ENCODE measurements around the gene ELMOD3. TPM values are rescaled to one million over a fixed set of nuclear protein-coding genes. Genes with fewer than 3 reads are reported as not detected.

Gene ELMOD3
- total RNA-seq, 1 experiment from 2014 or later, result 9.7 TPM

DNA sequence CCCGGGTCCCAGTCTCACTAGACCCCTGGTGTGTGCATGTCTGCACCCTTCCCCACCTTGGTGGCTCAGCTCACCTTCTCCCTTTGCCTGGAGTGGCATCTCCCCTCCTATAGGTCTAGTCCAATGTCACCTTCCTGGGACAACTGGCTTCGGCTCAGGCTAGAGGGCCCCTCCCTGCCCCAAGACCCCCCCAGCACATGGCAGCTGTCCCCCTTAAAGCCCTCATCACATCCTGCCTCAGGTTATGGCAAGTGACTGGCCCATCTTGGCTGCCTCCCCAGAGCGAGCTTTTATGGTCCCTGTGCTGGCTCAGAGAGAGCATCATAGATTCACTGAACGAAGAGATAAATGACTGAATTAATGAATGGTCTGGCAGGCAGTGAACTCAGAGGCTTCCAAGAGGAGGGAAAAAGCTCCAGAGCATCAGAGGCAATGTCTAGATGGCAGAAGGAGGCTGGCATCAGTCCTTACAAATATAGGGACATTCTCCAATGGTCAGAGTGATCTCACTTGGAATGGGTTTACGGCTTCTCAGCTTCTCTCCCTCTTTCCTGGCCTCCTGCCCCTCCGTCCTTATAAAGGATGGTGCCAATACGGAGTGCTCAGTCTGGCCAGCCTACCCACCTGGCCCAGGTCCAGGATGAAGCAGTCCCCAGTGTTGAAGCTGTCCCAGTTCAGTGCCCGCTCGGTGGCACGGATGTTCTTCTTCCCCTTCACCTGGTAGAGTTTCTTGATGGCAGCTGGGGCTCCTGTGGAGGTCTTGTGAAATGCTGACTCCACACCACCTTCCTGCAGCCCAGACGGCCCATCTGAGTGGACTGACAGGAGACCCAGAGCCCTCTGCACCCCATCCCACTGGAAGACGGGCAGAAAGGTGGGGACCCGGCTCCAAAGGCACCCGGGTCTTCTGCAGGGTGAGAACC is 46.2 kb downstream of the ELMOD3 start (continued):
- TF ChIP-seq, protein P1, sequence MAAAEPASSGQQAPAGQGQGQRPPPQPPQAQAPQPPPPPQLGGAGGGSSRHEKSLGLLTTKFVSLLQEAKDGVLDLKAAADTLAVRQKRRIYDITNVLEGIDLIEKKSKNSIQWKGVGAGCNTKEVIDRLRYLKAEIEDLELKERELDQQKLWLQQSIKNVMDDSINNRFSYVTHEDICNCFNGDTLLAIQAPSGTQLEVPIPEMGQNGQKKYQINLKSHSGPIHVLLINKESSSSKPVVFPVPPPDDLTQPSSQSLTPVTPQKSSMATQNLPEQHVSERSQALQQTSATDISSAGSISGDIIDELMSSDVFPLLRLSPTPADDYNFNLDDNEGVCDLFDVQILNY (CRISPR knock-in tag; IDR thresholded peaks at IDR 0.05), result no peak
- TF ChIP-seq FOXK1 (CRISPR knock-in tag; IDR thresholded peaks at IDR 0.05) (no peak), NR2C2 (CRISPR knock-in tag; IDR thresholded peaks at IDR 0.05) (no peak)

DNA sequence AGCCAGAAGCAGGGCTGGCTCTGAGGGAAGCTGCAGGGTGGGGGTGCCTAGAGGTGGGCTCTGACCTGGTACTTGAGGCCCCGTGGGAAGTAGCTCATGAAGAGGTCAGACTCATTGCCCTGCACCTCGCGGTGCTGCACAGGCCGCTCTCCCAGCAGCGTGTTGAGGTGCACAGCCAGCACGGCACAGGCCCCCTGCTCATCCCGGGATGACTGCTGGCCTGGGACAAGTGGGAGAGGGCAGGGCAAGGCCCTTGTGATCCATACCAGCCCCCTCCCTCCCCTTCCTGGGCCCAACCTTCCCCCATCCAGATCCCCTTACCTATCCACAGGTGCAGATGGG is 46.9 kb downstream of the ELMOD3 start:
- Mint-ChIP-seq H3K36me3 (peaks cover 52% of the 10 kb centered on the region), H3K9me3 (peaks cover 6% of the 10 kb centered on the region; the same call in 1 of the 2 replicates), H3K27me3 (ENCODE audit: low read depth) (no peaks in the 10 kb centered on the region), H3K4me1 (peaks cover 9% of the 10 kb centered on the region), H3K27ac (no peak overlapping the region), H3K4me3 (no peak overlapping the region)
- TF ChIP-seq MXD4 (CRISPR knock-in tag; IDR thresholded peaks at IDR 0.05; ENCODE audit: borderline replicate concordance), result no peak
- no peak for TF ChIP-seq ATF2 (CRISPR knock-in tag; IDR thresholded peaks at IDR 0.05; ENCODE audit: borderline replicate concordance, low read depth)
- TF ChIP-seq NR1H2 (CRISPR knock-in tag; IDR thresholded peaks at IDR 0.05), result no peak
- TF ChIP-seq GTF2I (CRISPR knock-in tag; conservative IDR thresholded peaks at IDR 0.05), result no peak
- no peak for TF ChIP-seq RELA (CRISPR knock-in tag; IDR thresholded peaks at IDR 0.05; ENCODE audit: borderline replicate concordance)
- TF ChIP-seq ELF4 (CRISPR knock-in tag; IDR thresholded peaks at IDR 0.05; ENCODE audit: low read depth), result no peak
- no peak for TF ChIP-seq SMAD3 (CRISPR knock-in tag; IDR thresholded peaks at IDR 0.05; ENCODE audit: borderline replicate concordance)
- TF ChIP-seq ZNF281 (CRISPR knock-in tag; IDR thresholded peaks at IDR 0.05), result no peak
- TF ChIP-seq, protein P2, sequence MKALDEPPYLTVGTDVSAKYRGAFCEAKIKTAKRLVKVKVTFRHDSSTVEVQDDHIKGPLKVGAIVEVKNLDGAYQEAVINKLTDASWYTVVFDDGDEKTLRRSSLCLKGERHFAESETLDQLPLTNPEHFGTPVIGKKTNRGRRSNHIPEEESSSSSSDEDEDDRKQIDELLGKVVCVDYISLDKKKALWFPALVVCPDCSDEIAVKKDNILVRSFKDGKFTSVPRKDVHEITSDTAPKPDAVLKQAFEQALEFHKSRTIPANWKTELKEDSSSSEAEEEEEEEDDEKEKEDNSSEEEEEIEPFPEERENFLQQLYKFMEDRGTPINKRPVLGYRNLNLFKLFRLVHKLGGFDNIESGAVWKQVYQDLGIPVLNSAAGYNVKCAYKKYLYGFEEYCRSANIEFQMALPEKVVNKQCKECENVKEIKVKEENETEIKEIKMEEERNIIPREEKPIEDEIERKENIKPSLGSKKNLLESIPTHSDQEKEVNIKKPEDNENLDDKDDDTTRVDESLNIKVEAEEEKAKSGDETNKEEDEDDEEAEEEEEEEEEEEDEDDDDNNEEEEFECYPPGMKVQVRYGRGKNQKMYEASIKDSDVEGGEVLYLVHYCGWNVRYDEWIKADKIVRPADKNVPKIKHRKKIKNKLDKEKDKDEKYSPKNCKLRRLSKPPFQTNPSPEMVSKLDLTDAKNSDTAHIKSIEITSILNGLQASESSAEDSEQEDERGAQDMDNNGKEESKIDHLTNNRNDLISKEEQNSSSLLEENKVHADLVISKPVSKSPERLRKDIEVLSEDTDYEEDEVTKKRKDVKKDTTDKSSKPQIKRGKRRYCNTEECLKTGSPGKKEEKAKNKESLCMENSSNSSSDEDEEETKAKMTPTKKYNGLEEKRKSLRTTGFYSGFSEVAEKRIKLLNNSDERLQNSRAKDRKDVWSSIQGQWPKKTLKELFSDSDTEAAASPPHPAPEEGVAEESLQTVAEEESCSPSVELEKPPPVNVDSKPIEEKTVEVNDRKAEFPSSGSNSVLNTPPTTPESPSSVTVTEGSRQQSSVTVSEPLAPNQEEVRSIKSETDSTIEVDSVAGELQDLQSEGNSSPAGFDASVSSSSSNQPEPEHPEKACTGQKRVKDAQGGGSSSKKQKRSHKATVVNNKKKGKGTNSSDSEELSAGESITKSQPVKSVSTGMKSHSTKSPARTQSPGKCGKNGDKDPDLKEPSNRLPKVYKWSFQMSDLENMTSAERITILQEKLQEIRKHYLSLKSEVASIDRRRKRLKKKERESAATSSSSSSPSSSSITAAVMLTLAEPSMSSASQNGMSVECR (CRISPR knock-in tag; IDR thresholded peaks at IDR 0.05; ENCODE audit: borderline replicate concordance), result no peak
- no peak for TF ChIP-seq GRHL2 (CRISPR knock-in tag; IDR thresholded peaks at IDR 0.05; ENCODE audit: insufficient replicate concordance, severe bottlenecking)
- no peak for TF ChIP-seq CBFB (CRISPR knock-in tag; IDR thresholded peaks at IDR 0.05; ENCODE audit: low read depth)
- TF ChIP-seq ESRRA (CRISPR knock-in tag; IDR thresholded peaks at IDR 0.05; ENCODE audit: borderline replicate concordance), result no peak
- no peak for TF ChIP-seq IRF1 (CRISPR knock-in tag; IDR thresholded peaks at IDR 0.05)
- ATAC-seq, result no peak
- ChIA-PET POLR2A (interaction anchor here (0.8 to 1.5 kb wide), 2 partner anchors 8 to 18 kb away, joined by 3 read pairs; partner anchors contain the start of gene CAPG), CTCF (no interaction called here)
- DNase-seq (ENCODE audit: low spot score), result no peak
